Esophagus muscularis mucosa (tissue), 3 donors: ENCODE results near the gene KAZN.

Source experiments
- CTCF ChIP-seq, 3 experiments: fragments of 200-600 bp in 2 of 3; fragments of 450-650 bp in 1 of 3; sonication (generic) in 2 of 3; IDR thresholded peaks; one replicate each; pipeline ENCODE4 v1.5.1; 2017 to 2019; ENCODE audit warnings: antibody characterized with exemption in 3 of 3, mild to moderate bottlenecking in 2 of 3, moderate library complexity in 1 of 3
- POLR2A ChIP-seq: fragments of 450-650 bp; IDR thresholded peaks from one replicate; pipeline ENCODE4 v1.6.1; 2017; ENCODE audit warnings: antibody characterized with exemption, moderate library complexity, mild to moderate bottlenecking, low read depth
- POLR2AphosphoS5 ChIP-seq, 2 donors: sonication (generic); formaldehyde crosslinking; IDR thresholded peaks; one replicate each; pipeline ENCODE4 v1.6.1; 2017; ENCODE audit warnings: antibody characterized with exemption in 2 of 2

- TF ChIP-seq CTCF (IDR thresholded peaks at IDR 0.05) (no peak), POLR2AphosphoS5 (IDR thresholded peaks at IDR 0.05) (no peak), POLR2A (no peak)
These were observed 2.1 kb downstream of the KAZN start for GRCh38 chr1:14600405-14601112.
